HepG2 (cell line): ENCODE data around the gene BTBD7. TPM values are rescaled to one million over a fixed set of nuclear protein-coding genes. Genes with fewer than 3 reads are reported as not detected.
A peak's percentile ranks its signal among the peaks of the same experiment; 100 is the strongest.

Source experiments
- ATAC-seq: fragments of 200-7000 bp; cut with Tn5 transposase; 3 replicates; pipeline ENCODE4 v1.9.1; 2020; ENCODE audit warnings: mild to moderate bottlenecking, moderate library complexity
- BruUV-seq: library from RNA; stranded (reverse); fragments of 400-500 nt; replicated peaks from 2 replicates; lab custom pipeline; 2021; lab: Mats Ljungman, UMichigan
- CTCF ChIA-PET: fragments of 300-600 bp; formaldehyde crosslinking; extraction: SDS; loops from one replicate; lab custom pipeline; 2021; ENCODE audit warnings: low total read pairs, inconsistent platforms, low intra/inter-chr PET ratio; lab: Yijun Ruan, JAX
- POLR2A ChIA-PET: fragments of 350-600 bp; sonication (Branson Sonifier 250); formaldehyde crosslinking; loops from one replicate; lab custom pipeline; 2020; ENCODE audit warnings: antibody characterized with exemption, inconsistent platforms; lab: Yijun Ruan, JAX
- DNase-seq: peaks from one replicate; pipeline ENCODE4 v3.0.0-alpha.2; 2015; ENCODE audit warnings: low spot score
- FAIRE-seq: peaks from 3 replicates; lab custom pipeline; 2011; peaks lifted over from hg19 to GRCh38; lab: Jason Lieb, UNC
- H2AFZ ChIP-seq: one replicate; pipeline ENCODE4 v1.6.1; 2011; ENCODE audit warnings: low read length, inconsistent platforms
- H3K27ac ChIP-seq: fragments of 300-600 bp; 3 replicates; pipeline ENCODE4 v1.8.0; 2011; ENCODE audit warnings: mixed run types, mild to moderate bottlenecking, mixed read lengths, low read length, inconsistent platforms; ENCODE audit not compliant: insufficient read depth; ENCODE audit errors: extremely low read length
- H3K27me3 ChIP-seq, 2 experiments: fragments of 200-600 bp in 1 of 2; 2 replicates in 1 of 2; 3 replicates in 1 of 2; pipeline versions ENCODE4 v1.6.0 to v1.8.0; 2011; ENCODE audit warnings: low read length in 2 of 2, mild to moderate bottlenecking in 2 of 2, moderate library complexity in 2 of 2, inconsistent platforms in 1 of 2; ENCODE audit not compliant: insufficient read depth in 2 of 2, control insufficient read depth in 1 of 2
- H3K36me3 ChIP-seq, 2 experiments: fragments of 200-600 bp in 1 of 2; replicated peaks in 1 of 2; 2 replicates in 1 of 2; 3 replicates in 1 of 2; pipeline versions ENCODE4 v1.5.1 to v1.8.0; 2011; ENCODE audit warnings: low read length in 2 of 2, inconsistent platforms in 1 of 2; ENCODE audit not compliant: insufficient read depth in 2 of 2, control insufficient read depth in 1 of 2
- H3K4me1 ChIP-seq: 2 replicates; pipeline ENCODE4 v1.5.1; 2012; ENCODE audit warnings: low read length, inconsistent platforms; ENCODE audit not compliant: insufficient read depth
- H3K4me2 ChIP-seq: 2 replicates; pipeline ENCODE4 v1.6.0; 2011; ENCODE audit warnings: low read depth, low read length, inconsistent platforms
- H3K4me3 ChIP-seq, 3 experiments: fragments of 200-600 bp in 1 of 3; sonication (generic), shearing (Covaris generic) in 1 of 3; replicated peaks in 1 of 3; 2 replicates each; pipeline ENCODE4 v1.5.1; 2011 to 2016; ENCODE audit warnings: low read length in 3 of 3, inconsistent platforms in 2 of 3, low read depth in 2 of 3, mild to moderate bottlenecking in 2 of 3, control low read depth in 1 of 3, mixed read lengths in 1 of 3; ENCODE audit not compliant: insufficient read depth in 1 of 3
- H3K79me2 ChIP-seq: one replicate; pipeline ENCODE4 v1.6.1; 2011; ENCODE audit warnings: low read length, inconsistent platforms; ENCODE audit not compliant: insufficient read depth
- H3K9ac ChIP-seq: 2 replicates; pipeline ENCODE4 v1.6.0; 2011; ENCODE audit warnings: mild to moderate bottlenecking, low read depth, low read length, inconsistent platforms; ENCODE audit not compliant: insufficient read depth
- H3K9me3 ChIP-seq: 2 replicates; pipeline ENCODE4 v1.5.1; 2012; ENCODE audit warnings: mild to moderate bottlenecking, low read length
- H4K20me1 ChIP-seq: 2 replicates; pipeline ENCODE4 v1.6.0; 2011; ENCODE audit warnings: inconsistent platforms, mild to moderate bottlenecking, low read length, moderate library complexity; ENCODE audit not compliant: insufficient read depth
- KMT2B ChIP-seq: IDR thresholded peaks from 2 replicates; pipeline ENCODE4 v1.6.1; 2016; ENCODE audit warnings: missing genetic modification reagents, missing compliant biosample characterization
- POLR2AphosphoS5 ChIP-seq: IDR thresholded peaks from 2 replicates; pipeline ENCODE4 v1.6.1; 2012; ENCODE audit warnings: low read depth, low read length
- TBX3 ChIP-seq: fragments of 450-650 bp; IDR thresholded peaks from 2 replicates; pipeline ENCODE4 v1.6.1; 2017; ENCODE audit warnings: antibody characterized with exemption, mild to moderate bottlenecking, inconsistent platforms, borderline replicate concordance
- ZNF724P ChIP-seq: sonication (generic); formaldehyde crosslinking; IDR thresholded peaks from 2 replicates; pipeline ENCODE4 v1.8.0; 2022; ENCODE audit warnings: missing genetic modification reagents, borderline replicate concordance
- ZNF772 ChIP-seq: sonication (generic); formaldehyde crosslinking; IDR thresholded peaks from 2 replicates; pipeline ENCODE4 v1.5.0; 2020; ENCODE audit warnings: mild to moderate bottlenecking, missing genetic modification reagents
- ZSCAN21 ChIP-seq: sonication (generic); formaldehyde crosslinking; IDR thresholded peaks from 2 replicates; pipeline ENCODE4 v1.8.0; 2022; ENCODE audit warnings: mild to moderate bottlenecking, missing genetic modification reagents, moderate library complexity, borderline replicate concordance
- WGBS: methylation state at CpG from one replicate; pipeline ENCODE4 v1.1.6; 2017; ENCODE audit warnings: low lambda C conversion rate; 5-methylcytosine and 5-hydroxymethylcytosine counted together
- in situ Hi-C: cut with HindIII; loops from 2 replicates; pipeline ENCODE4 v1.10.0; 2017; ENCODE audit warnings: low pct_unique_long_range_greater_than_20kb; ENCODE audit not compliant: extremely low pct_ligation_motif_present
- intact Hi-C: fragments of 100-400 bp; cut with micrococcal nuclease; formaldehyde crosslinking; loops from one replicate; pipeline ENCODE4 v1.10.0; 2022; ENCODE audit not compliant: unreplicated experiment
- polyA plus RNA-seq, 8 experiments: library from polyadenylated mRNA; depleted of rRNA in 3 of 8; stranded (reverse) in 7 of 8; unstranded in 1 of 8; fragments of >200 nt; fragmentation: Illumina TruSeq in 4 of 8; extraction: Trizol in 4 of 8; gene quantifications; 2 replicates each; pipeline versions ENCODE4 v1.2.1 to v1.2.3, GENCODE V29; 2011 to 2016; ENCODE audit warnings: low read depth in 4 of 8, missing spikeins in 1 of 8, mixed read lengths in 1 of 8; ENCODE audit not compliant: insufficient read depth in 1 of 8
- total RNA-seq, 5 experiments: library from RNA; depleted of rRNA; stranded (reverse); fragments of >200 nt; fragmentation: Illumina TruSeq; extraction: Trizol; gene quantifications; 2 replicates each; pipeline ENCODE4 v1.2.3, GENCODE V29; 2016; ENCODE audit warnings: low read depth in 1 of 5
- TF ChIP-seq, protein P1 (sequence below): sonication (generic); formaldehyde crosslinking; IDR thresholded peaks from 2 replicates; pipeline ENCODE4 v1.4.0; 2020; ENCODE audit warnings: missing genetic modification reagents
- TF ChIP-seq, protein P2 (sequence below): sonication (generic); formaldehyde crosslinking; IDR thresholded peaks from 2 replicates; pipeline ENCODE4 v1.8.0; 2022; ENCODE audit warnings: mild to moderate bottlenecking, missing genetic modification reagents; ENCODE audit not compliant: insufficient replicate concordance
- TF ChIP-seq, protein P3 (sequence below): sonication (generic); formaldehyde crosslinking; IDR thresholded peaks from 2 replicates; pipeline ENCODE4 v1.4.0; 2020; ENCODE audit warnings: missing genetic modification reagents, borderline replicate concordance

BTBD7 gene
- total and polyA plus RNA-seq, 2 of the 13 experiments (the other 11 are each of a cell fraction or from before 2014, with no cell fraction given), result 11.6 to 15.2 TPM

DNA sequence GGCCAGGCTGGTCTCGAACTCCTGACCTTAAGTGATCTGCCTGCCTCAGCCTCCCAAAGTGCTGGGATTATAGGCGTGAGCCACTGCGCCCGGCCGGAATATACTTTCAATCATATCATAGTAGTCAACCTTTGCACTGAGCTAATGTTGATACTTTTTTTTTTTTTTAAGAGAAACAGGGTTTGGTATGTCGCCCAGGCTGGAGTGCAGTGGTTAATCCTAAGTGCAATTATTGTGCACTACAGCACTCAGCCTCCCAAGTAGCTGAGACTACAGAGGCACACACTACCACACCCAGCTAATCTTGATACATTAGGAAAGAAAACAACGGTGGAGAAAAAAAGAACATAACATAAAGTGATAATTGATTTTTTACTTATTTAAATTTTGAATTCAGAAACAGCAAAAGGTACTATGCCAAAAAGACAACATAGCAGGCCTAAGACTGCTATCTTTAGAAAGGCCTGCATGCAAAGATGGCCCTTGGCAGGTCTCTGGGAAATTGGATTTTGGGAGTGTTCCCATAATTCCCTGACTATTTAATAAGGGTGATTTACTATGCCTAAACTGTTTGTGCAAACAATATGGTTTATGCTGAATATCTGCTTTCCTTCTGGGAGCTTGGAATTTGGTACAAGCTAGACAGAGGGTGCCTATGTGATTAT lies 15.5 kb downstream of the BTBD7 start:
- ChIA-PET POLR2A (interaction anchor here (0.8 kb wide), 1 partner anchor 13 kb away, joined by 3 read pairs; no protein-coding TSS in a partner anchor), CTCF (no interaction called here)
- TF ChIP-seq, protein P1, sequence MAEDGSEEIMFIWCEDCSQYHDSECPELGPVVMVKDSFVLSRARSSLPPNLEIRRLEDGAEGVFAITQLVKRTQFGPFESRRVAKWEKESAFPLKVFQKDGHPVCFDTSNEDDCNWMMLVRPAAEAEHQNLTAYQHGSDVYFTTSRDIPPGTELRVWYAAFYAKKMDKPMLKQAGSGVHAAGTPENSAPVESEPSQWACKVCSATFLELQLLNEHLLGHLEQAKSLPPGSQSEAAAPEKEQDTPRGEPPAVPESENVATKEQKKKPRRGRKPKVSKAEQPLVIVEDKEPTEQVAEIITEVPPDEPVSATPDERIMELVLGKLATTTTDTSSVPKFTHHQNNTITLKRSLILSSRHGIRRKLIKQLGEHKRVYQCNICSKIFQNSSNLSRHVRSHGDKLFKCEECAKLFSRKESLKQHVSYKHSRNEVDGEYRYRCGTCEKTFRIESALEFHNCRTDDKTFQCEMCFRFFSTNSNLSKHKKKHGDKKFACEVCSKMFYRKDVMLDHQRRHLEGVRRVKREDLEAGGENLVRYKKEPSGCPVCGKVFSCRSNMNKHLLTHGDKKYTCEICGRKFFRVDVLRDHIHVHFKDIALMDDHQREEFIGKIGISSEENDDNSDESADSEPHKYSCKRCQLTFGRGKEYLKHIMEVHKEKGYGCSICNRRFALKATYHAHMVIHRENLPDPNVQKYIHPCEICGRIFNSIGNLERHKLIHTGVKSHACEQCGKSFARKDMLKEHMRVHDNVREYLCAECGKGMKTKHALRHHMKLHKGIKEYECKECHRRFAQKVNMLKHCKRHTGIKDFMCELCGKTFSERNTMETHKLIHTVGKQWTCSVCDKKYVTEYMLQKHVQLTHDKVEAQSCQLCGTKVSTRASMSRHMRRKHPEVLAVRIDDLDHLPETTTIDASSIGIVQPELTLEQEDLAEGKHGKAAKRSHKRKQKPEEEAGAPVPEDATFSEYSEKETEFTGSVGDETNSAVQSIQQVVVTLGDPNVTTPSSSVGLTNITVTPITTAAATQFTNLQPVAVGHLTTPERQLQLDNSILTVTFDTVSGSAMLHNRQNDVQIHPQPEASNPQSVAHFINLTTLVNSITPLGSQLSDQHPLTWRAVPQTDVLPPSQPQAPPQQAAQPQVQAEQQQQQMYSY (CRISPR knock-in tag), result no peak
- TF ChIP-seq ZNF724P (CRISPR knock-in tag) (no peak), POLR2AphosphoS5 (no peak), TBX3 (no peak), ZSCAN21 (CRISPR knock-in tag) (no peak), KMT2B (CRISPR knock-in tag) (no peak), ZNF772 (CRISPR knock-in tag) (no peak)
- TF ChIP-seq, protein P2, sequence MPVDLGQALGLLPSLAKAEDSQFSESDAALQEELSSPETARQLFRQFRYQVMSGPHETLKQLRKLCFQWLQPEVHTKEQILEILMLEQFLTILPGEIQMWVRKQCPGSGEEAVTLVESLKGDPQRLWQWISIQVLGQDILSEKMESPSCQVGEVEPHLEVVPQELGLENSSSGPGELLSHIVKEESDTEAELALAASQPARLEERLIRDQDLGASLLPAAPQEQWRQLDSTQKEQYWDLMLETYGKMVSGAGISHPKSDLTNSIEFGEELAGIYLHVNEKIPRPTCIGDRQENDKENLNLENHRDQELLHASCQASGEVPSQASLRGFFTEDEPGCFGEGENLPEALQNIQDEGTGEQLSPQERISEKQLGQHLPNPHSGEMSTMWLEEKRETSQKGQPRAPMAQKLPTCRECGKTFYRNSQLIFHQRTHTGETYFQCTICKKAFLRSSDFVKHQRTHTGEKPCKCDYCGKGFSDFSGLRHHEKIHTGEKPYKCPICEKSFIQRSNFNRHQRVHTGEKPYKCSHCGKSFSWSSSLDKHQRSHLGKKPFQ (CRISPR knock-in tag), result no peak
- TF ChIP-seq, protein P3, sequence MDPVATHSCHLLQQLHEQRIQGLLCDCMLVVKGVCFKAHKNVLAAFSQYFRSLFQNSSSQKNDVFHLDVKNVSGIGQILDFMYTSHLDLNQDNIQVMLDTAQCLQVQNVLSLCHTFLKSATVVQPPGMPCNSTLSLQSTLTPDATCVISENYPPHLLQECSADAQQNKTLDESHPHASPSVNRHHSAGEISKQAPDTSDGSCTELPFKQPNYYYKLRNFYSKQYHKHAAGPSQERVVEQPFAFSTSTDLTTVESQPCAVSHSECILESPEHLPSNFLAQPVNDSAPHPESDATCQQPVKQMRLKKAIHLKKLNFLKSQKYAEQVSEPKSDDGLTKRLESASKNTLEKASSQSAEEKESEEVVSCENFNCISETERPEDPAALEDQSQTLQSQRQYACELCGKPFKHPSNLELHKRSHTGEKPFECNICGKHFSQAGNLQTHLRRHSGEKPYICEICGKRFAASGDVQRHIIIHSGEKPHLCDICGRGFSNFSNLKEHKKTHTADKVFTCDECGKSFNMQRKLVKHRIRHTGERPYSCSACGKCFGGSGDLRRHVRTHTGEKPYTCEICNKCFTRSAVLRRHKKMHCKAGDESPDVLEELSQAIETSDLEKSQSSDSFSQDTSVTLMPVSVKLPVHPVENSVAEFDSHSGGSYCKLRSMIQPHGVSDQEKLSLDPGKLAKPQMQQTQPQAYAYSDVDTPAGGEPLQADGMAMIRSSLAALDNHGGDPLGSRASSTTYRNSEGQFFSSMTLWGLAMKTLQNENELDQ (CRISPR knock-in tag), result no peak
- BruUV-seq, result no TSS peak
- WGBS, result 96% methylated on average over 7 of the region's 7 CpGs
- no peaks in the 10 kb centered on the region for H3K36me3 ChIP-seq
- no peak overlapping the region for H3K27ac ChIP-seq
- intact Hi-C loops (no loop called here), in situ Hi-C loops (no loop called here)
- no peaks in the 10 kb centered on the region for H3K27me3 ChIP-seq
- DNase-seq (no peak), ATAC-seq (peak; percentile 40; the same call in 2 of the 3 replicates), FAIRE-seq (no peak)
- peaks cover 29% of the 10 kb centered on the region for H3K4me1 ChIP-seq
- H4K20me1 ChIP-seq, result peaks cover 34% of the 10 kb centered on the region
- H3K9ac ChIP-seq, result no peak overlapping the region
- peaks cover 89% of the 10 kb centered on the region for H3K79me2 ChIP-seq
- no peak overlapping the region for H3K4me2 ChIP-seq
- no peaks in the 10 kb centered on the region for H3K9me3 ChIP-seq
- H3K4me3 ChIP-seq, result no peak overlapping the region
- no peak overlapping the region for H2AFZ ChIP-seq
